Transverse colon (tissue), 3 donors: ENCODE results near the gene REM2.
A peak's percentile ranks its signal among the peaks of the same experiment; 100 is the strongest.

ENCODE experiments used
- POLR2A ChIP-seq: fragments of 450-650 bp; IDR thresholded peaks from one replicate; pipeline ENCODE4 v1.6.1; 2016; ENCODE audit warnings: antibody characterized with exemption, mild to moderate bottlenecking, moderate library complexity
- POLR2AphosphoS5 ChIP-seq, 3 donors: sonication (generic); formaldehyde crosslinking; IDR thresholded peaks; one replicate each; pipeline ENCODE4 v1.6.1; 2016; ENCODE audit warnings: antibody characterized with exemption in 3 of 3

GRCh38 chr14:22898302-22899090 lies 15.5 kb downstream of the REM2 start:
- TF ChIP-seq POLR2AphosphoS5 (IDR thresholded peaks at IDR 0.05) = peak in 1 of 3 donors; percentile 19
- no peak for TF ChIP-seq POLR2A
